Endothelial cell of umbilical vein (primary cell): ENCODE measurements around the gene ATOSB. TPM values are rescaled to one million over a fixed set of nuclear protein-coding genes. Genes with fewer than 3 reads are reported as not detected.

Experiments
- BruUV-seq: library from RNA; stranded (reverse); fragments of 400-500 nt; replicated peaks from 2 replicates; lab custom pipeline; 2021; lab: Mats Ljungman, UMichigan
- CTCF ChIA-PET: fragments of 300-600, 350-600 bp; sonication (Branson Sonifier 250); formaldehyde crosslinking; loops from one replicate; lab custom pipeline; 2021; ENCODE audit warnings: antibody characterized with exemption, inconsistent platforms; lab: Charles Lee
- POLR2A ChIA-PET: fragments of 300-600, 350-600 bp; sonication (Branson Sonifier 250); formaldehyde crosslinking; loops from one replicate; lab custom pipeline; 2021; ENCODE audit warnings: antibody characterized with exemption, inconsistent platforms; lab: Charles Lee
- DNase-seq: peaks from one replicate; pipeline ENCODE4 v3.0.0-alpha.2; 2011; ENCODE audit warnings: low read depth, low spot score
- FAIRE-seq: peaks from 2 replicates; lab custom pipeline; 2011; peaks lifted over from hg19 to GRCh38; lab: Jason Lieb, UNC
- H2AFZ ChIP-seq: 2 replicates; pipeline ENCODE4 v1.6.0; 2012; ENCODE audit warnings: low read depth, low read length, control low read depth, inconsistent platforms
- H3K27ac ChIP-seq: 2 replicates; pipeline ENCODE4 v1.5.1; 2011; ENCODE audit warnings: low read depth, mild to moderate bottlenecking, control low read depth, low read length, moderate library complexity; ENCODE audit not compliant: insufficient read depth
- H3K27me3 ChIP-seq, 2 experiments: 2 replicates each; pipeline versions ENCODE4 v1.6.0 to v1.6.1; 2011; ENCODE audit warnings: low read length in 2 of 2, mixed read lengths in 1 of 2; ENCODE audit not compliant: control insufficient read depth in 2 of 2, insufficient read depth in 2 of 2
- H3K36me3 ChIP-seq, 2 experiments: 2 replicates in 1 of 2; 3 replicates in 1 of 2; pipeline ENCODE4 v1.5.1; 2011; ENCODE audit warnings: low read length in 2 of 2, mild to moderate bottlenecking in 1 of 2, moderate library complexity in 1 of 2; ENCODE audit not compliant: control insufficient read depth in 2 of 2, insufficient read depth in 2 of 2; ENCODE audit errors: extremely low read depth in 1 of 2
- H3K4me1 ChIP-seq: 3 replicates; pipeline ENCODE4 v1.5.1; 2011; ENCODE audit warnings: mild to moderate bottlenecking, low read length; ENCODE audit not compliant: control insufficient read depth, insufficient read depth; ENCODE audit errors: extremely low read depth
- H3K4me2 ChIP-seq: 2 replicates; pipeline ENCODE4 v1.6.1; 2011; ENCODE audit warnings: low read length, control low read depth, mixed read lengths; ENCODE audit not compliant: insufficient read depth
- H3K4me3 ChIP-seq, 3 experiments: fragments of 200-600 bp in 1 of 3; sonication (generic), shearing (Covaris generic) in 1 of 3; replicated peaks in 1 of 3; 2 replicates each; pipeline ENCODE4 v1.5.1; 2011 to 2016; ENCODE audit warnings: control low read depth in 3 of 3, low read length in 3 of 3, mild to moderate bottlenecking in 2 of 3, inconsistent platforms in 1 of 3, low read depth in 1 of 3, moderate library complexity in 1 of 3; ENCODE audit not compliant: insufficient read depth in 1 of 3
- H3K79me2 ChIP-seq: 2 replicates; pipeline ENCODE4 v1.6.0; 2012; ENCODE audit warnings: low read length, inconsistent platforms; ENCODE audit not compliant: control insufficient read depth, insufficient read depth
- H3K9ac ChIP-seq: replicated peaks from 2 replicates; pipeline ENCODE3; 2011; ENCODE audit warnings: low read length, control low read depth; ENCODE audit not compliant: insufficient read depth; ENCODE audit errors: extremely low read depth
- H3K9me1 ChIP-seq: replicated peaks from 3 replicates; pipeline ENCODE4 v1.6.0; 2011; ENCODE audit warnings: mild to moderate bottlenecking, low read length; ENCODE audit not compliant: control insufficient read depth, insufficient read depth; ENCODE audit errors: extremely low read depth
- H3K9me3 ChIP-seq: replicated peaks from 2 replicates; pipeline ENCODE4 v1.5.1; 2012; ENCODE audit warnings: low read length, inconsistent platforms; ENCODE audit not compliant: control insufficient read depth, insufficient read depth
- H4K20me1 ChIP-seq: replicated peaks from 2 replicates; pipeline ENCODE3; 2011; ENCODE audit warnings: mild to moderate bottlenecking, low read length; ENCODE audit not compliant: control insufficient read depth, insufficient read depth; ENCODE audit errors: extremely low read depth
- EZH2 ChIP-seq: IDR thresholded peaks from 2 replicates; pipeline ENCODE4 v1.6.1; 2012; ENCODE audit warnings: borderline replicate concordance, low read depth, mild to moderate bottlenecking, moderate library complexity, low read length, inconsistent platforms; ENCODE audit not compliant: severe bottlenecking
- FOS ChIP-seq: IDR thresholded peaks from 2 replicates; pipeline ENCODE4 v1.6.1; 2011; ENCODE audit warnings: mild to moderate bottlenecking, low read length, moderate library complexity, borderline replicate concordance; ENCODE audit not compliant: insufficient read depth
- GATA2 ChIP-seq: IDR thresholded peaks from 2 replicates; pipeline ENCODE4 v1.7.0; 2011; ENCODE audit warnings: low read depth, mild to moderate bottlenecking, moderate library complexity, mixed read lengths, low read length; ENCODE audit not compliant: insufficient read length, insufficient read depth
- JUN ChIP-seq: IDR thresholded peaks from 2 replicates; pipeline ENCODE4 v1.6.1; 2011; ENCODE audit warnings: borderline replicate concordance, low read depth; ENCODE audit not compliant: insufficient read length, insufficient read depth
- MYC ChIP-seq: IDR thresholded peaks from one replicate; pipeline ENCODE4 v1.6.1; 2011; ENCODE audit warnings: mild to moderate bottlenecking, low read depth, low read length
- POLR2A ChIP-seq: IDR thresholded peaks from 2 replicates; pipeline ENCODE4 v1.6.1; 2012; ENCODE audit warnings: low read depth, mild to moderate bottlenecking, control low read depth, low read length
- POLR2AphosphoS5 ChIP-seq: IDR thresholded peaks from 2 replicates; pipeline ENCODE4 v1.6.1; 2012; ENCODE audit warnings: low read depth, mild to moderate bottlenecking, control low read depth, low read length, moderate library complexity; ENCODE audit not compliant: insufficient read depth
- dilution Hi-C: fragments of 300-500 bp; cut with MboI; formaldehyde crosslinking; loops from one replicate; pipeline ENCODE4 v1.15.0; 2019; ENCODE audit warnings: low sequenced_read_pairs; ENCODE audit not compliant: extremely low pct_ligation_motif_present
- intact Hi-C: fragments of 100-400 bp; cut with micrococcal nuclease; formaldehyde crosslinking; loops from one replicate; pipeline ENCODE4 v1.10.0; 2022
- polyA plus RNA-seq, 4 experiments: library from polyadenylated mRNA; depleted of rRNA in 3 of 4; stranded (reverse) in 3 of 4; unstranded in 1 of 4; fragments of >200 nt; gene quantifications; 2 replicates each; pipeline versions ENCODE4 v1.2.1 to v1.2.3, GENCODE V29; 2011 to 2012; ENCODE audit warnings: missing spikeins in 1 of 4
- total RNA-seq: library from RNA; stranded (reverse); gene quantifications from 2 replicates; pipeline ENCODE4 v1.2.3, GENCODE V29; 2021
- TF ChIP-seq, protein P1 (sequence below): IDR thresholded peaks from 2 replicates; pipeline ENCODE4 v1.6.1; 2011; ENCODE audit not compliant: insufficient read depth, insufficient read length
- TF ChIP-seq, protein P2 (sequence below), 2 donors: IDR thresholded peaks; 1 replicate in 1 of 2; 2 replicates in 1 of 2; pipeline ENCODE4 v1.5.1; 2011; ENCODE audit warnings: low read length in 2 of 2, mild to moderate bottlenecking in 2 of 2, moderate library complexity in 2 of 2, control low read depth in 1 of 2, inconsistent platforms in 1 of 2, low read depth in 1 of 2; ENCODE audit not compliant: insufficient read depth in 1 of 2; ENCODE audit errors: extremely low read depth in 1 of 2

ATOSB gene
- total and polyA plus RNA-seq, 2 donors (not counting 3 experiments of a cell fraction or from before 2014, with no cell fraction given): 34.7 to 58.0 TPM

DNA sequence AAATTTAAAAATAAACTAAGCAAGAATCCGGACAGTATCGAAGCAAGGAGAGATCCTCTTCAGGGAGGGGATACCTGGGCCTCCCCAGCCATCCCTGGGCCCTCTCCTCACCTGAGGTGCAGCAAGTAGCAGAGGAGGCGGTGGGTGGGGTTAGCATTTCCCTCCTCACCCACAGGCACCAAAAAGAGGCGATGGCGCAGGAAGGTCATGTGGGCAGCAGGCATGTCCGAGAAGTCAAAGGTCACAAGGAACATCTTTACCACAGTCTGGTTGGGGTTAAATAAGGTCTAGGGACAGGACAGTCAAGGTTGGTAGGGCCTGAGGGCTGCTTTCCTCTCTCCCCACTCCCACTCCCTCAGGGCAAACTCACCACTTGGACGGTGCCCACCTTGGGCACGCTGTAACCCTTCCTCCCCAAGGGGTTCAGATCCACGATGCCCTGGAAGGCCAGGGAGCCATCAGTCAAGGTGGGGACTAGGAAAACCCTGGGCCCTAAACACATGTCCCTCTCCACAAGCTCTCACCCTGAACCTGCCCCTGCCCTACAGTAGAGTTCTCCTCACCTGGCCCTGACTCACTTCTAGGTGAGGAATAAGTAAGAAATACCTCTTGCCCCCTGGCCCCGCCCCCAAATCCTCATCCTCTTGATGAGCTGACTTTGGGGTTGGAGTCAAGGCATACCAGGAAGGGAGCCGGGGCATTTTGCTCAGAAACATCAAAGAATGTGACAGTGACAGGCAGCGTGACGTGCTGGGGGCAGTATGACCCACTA, 9.9 kb downstream of the ATOSB start:
- Histone ChIP-seq H3K4me1 (peaks cover 28% of the 10 kb centered on the region), H3K79me2 (peaks cover 31% of the 10 kb centered on the region), H3K9ac (no peak overlapping the region), H3K4me3 (no peak overlapping the region), H4K20me1 (no peaks in the 10 kb centered on the region), H3K36me3 (peaks cover 6 to 46% of the 10 kb centered on the region in 2 experiments), H3K4me2 (no peak overlapping the region), H3K9me1 (no peaks in the 10 kb centered on the region), H3K9me3 (no peaks in the 10 kb centered on the region), H3K27ac (no peak overlapping the region), H3K27me3 (no peaks in the 10 kb centered on the region), H2AFZ (no peak overlapping the region)
- CTCF ChIA-PET: no interaction called here
- POLR2A ChIA-PET: no interaction called here
- TF ChIP-seq FOS (no peak), EZH2 (no peak), MYC (no peak), POLR2A (no peak), JUN (no peak), GATA2 (no peak), POLR2AphosphoS5 (no peak)
- TF ChIP-seq, protein P1, sequence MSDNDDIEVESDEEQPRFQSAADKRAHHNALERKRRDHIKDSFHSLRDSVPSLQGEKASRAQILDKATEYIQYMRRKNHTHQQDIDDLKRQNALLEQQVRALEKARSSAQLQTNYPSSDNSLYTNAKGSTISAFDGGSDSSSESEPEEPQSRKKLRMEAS: no peak
- TF ChIP-seq, protein P2, sequence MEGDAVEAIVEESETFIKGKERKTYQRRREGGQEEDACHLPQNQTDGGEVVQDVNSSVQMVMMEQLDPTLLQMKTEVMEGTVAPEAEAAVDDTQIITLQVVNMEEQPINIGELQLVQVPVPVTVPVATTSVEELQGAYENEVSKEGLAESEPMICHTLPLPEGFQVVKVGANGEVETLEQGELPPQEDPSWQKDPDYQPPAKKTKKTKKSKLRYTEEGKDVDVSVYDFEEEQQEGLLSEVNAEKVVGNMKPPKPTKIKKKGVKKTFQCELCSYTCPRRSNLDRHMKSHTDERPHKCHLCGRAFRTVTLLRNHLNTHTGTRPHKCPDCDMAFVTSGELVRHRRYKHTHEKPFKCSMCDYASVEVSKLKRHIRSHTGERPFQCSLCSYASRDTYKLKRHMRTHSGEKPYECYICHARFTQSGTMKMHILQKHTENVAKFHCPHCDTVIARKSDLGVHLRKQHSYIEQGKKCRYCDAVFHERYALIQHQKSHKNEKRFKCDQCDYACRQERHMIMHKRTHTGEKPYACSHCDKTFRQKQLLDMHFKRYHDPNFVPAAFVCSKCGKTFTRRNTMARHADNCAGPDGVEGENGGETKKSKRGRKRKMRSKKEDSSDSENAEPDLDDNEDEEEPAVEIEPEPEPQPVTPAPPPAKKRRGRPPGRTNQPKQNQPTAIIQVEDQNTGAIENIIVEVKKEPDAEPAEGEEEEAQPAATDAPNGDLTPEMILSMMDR (IDR thresholded peaks at IDR 0.05; ENCODE audit: extremely low read depth in 1 of 2, insufficient read depth in 1 of 2, low read depth in 1 of 2, low read length in 2 of 2): no peak
- dilution Hi-C loops: no loop called here
- intact Hi-C loops: no loop called here
- no peak for FAIRE-seq
- BruUV-seq: no TSS peak
- DNase-seq: no peak
